Measurements from ENCODE around the gene CSTF3. TPM values are rescaled to one million over a fixed set of nuclear protein-coding genes. Genes with fewer than 3 reads are reported as not detected.
"Not testable (repeated sequence)": the region's sequence is repeated elsewhere in the genome, so short reads cannot be mapped to it uniquely, and the experiment has no call there.

CSTF3 gene
- total RNA-seq, 1 experiment from 2014 or later, result 28.5 TPM

DNA sequence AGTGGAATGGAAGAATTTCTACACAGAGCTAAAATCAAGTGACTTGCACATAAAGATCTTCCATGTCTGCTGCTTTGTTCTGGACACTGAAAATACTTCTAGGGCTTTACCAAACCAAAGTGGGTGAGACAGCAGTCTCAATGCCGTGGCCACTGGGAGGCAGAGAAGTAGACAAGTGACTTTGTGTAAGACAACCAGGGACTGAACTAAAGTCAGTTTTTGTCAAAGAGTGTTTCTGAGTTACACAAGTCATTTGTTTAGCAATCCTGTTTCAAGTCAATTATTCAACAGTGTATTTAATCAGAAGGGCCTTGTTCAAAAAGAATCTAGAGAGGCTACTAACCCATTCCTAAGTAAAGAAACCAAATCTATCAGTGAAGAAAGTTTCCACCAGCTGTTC is 75.3 kb downstream of the CSTF3 start:
- no peak for DNase-seq (ENCODE audit: low read depth)

DNA sequence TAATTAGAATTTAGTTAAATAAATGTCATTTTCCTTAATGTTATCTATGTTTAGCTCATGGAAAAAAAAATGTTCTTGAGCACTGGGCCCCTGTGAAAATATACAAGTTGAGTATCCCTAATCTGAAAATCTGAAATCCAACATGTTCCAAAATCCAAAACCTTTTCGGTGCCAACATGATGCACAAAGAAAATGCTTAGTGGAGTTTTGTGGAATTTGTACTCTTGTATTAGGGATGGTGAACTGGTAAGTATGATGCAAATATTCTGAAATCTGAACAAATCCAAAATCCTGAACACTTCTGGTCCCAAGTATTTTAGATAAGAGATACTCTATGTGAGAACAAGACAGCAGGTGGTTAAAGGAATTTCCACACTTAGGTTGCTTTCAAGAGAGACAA is 77.4 kb downstream of the CSTF3 start:
- DNase-seq (ENCODE audit: low read depth), result no peak

DNA sequence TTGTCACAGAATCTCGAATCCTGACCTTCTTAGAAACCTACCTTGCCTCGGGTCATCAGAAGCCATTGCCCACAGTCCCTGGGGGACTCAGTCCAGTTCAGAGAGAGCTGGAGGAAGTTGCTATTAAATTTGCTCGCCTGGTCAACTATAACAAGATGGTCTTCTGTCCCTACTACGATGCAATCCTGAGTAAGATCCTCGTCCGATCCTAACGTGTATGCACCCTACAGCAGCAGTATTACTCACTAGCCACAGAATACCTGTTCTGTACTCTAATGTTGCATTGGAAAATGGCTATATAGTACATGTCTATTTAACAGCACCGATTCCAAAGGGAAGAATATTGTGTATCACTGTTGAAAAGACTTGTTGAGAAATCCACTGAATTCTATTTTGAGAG is 88.8 kb downstream of the CSTF3 start:
- DNase-seq (ENCODE audit: low read depth), result no peak

DNA sequence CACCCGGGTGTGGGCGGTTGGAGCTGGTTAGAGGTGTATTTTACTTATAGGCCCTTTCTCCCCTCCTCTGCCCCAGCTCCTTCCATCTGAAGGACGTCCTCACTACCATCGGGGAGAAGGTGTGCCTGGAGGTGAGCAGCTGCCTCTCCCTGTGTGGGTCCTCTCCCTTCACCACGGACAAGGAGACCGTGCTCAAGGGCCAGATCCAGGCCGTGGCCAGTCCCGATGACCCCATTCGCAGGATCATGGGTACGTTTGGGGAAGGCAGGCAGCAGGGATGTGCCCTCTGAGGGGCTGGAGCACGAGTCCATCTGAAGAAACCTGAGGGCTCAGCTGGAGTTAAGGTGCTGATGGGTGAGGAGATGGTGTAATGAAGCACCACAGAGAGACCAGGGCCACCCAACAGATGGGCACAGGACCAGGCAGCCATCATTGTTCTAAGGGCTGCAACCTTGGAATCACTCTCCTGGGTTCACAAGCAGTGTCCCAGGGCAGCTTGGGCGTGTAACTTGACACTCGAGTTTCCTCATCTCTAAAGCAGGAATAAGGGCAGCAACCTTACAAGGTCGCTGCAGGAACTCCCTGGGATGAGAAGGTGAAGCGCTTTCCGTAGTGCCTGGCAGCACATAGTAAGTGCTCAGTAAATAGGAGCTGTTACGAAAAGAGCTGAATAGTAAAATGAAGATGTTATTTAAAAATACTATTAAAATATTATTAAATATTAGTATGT is 92.5 kb downstream of the CSTF3 start:
- no peak for DNase-seq (ENCODE audit: low read depth)

DNA sequence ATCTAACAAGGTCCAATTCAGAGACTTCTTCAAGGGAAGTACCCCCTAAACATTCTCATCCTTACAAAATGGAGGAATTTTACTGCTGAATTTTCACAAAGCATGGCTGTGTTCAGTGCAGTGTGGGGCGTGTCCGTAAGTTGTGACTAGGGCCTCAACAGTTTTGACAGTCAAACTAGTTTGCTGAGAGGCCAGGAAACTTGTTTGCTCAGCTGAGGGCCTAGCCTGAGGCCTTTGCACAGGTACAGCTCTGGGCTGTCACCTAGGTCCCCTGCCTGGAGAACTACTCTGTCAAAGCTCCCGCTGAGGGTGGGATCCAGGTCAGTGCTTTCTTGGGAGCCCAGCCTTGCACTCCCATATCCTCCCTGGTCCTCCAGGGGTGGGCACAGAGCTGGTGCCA is 94.0 kb downstream of the CSTF3 start:
- no peak for DNase-seq (ENCODE audit: low read depth)

DNA sequence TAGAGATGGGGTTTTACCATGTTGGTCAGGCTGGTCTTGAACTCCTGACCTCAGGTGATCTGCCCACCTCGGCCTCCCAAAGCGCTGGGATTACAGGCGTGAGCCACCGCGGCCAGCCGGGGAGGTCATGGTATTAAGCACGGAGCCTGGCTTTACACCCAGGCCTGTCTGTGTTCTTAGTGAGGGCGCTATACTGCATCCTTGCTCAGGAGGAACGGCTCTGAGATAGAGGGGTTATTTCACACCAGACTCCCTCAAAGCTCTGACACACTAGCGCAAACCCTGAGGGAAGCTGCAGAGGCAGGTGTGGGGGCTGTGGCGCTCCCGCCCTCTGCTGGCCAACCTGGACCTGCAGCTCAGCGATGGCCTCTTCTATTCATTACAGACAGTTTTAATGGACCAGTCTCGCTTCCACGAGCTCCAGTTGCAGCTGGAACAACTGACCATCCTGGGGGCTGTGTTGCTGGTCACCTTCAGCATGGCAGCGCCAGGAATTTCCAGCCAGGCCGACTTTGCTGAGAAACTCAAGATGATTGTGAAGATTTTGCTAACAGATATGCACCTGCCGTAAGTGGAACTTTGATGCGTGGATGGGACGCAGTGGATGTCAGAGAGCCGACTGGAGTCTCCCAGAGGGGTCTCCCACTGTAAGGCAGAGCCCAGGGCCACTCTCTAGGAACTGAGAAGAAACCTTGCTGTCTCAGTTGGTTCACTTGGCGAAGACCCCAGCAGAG is 95.7 kb downstream of the CSTF3 start:
- DNase-seq (ENCODE audit: low read depth), result peak; percentile 66

DNA sequence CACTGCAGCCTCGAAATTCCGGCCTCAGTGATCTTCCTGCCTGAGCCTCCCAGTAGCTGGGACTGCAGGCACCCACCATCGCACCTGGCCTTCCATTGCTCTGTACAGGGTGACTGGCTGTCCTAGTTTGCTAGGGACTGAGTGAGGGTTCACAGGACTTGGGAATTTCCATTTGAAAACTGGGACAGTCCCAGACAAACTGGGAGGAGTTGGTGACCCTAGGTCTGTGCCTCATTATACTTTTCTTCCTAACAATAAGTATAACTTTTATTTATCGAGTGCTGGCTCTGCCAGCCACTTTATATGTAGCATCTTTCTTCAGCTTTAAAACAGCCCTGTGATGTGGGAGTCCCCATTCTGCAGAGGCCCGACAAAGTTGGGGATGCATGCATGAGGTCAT is 96.4 kb downstream of the CSTF3 start:
- no peak for DNase-seq (ENCODE audit: low read depth)

DNA sequence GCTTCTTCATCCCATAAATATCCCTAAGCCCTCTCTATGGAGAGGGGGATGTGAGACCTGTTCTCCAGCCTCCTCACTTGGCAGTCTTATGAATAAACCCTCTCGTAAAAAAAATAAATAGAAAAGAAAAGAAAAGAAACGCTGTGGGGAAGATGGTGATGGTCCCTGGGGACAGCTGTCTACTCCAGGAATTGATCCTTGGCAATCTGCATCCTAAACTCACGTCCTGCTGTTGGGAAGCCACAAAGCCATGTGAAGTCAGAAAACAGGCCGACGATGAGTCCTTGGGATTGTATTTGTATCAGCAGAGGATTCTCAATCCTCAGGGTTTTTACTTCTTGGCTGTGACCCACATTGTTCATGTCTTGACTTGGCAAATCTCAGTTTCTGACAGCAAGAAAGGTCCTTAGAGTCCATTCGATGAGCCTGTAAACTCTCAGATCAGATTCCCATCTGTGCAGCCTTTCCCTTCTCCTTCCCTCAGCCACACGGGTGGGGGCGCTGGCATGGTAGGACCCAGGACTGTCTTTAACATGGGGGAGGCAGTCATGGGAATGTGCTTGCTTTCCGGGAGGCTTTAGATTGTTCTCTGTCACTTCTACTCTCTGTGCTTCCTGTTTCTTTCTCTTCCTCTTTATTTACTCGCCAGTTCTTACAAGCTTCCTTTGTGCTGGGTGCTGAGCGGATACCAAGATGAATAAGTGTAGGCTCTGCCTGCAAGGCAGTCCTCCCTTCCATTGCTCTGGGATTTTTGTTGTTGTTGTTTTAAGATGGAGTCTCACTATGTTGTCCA is 97.1 kb downstream of the CSTF3 start:
- no peak for DNase-seq (ENCODE audit: low read depth)

DNA sequence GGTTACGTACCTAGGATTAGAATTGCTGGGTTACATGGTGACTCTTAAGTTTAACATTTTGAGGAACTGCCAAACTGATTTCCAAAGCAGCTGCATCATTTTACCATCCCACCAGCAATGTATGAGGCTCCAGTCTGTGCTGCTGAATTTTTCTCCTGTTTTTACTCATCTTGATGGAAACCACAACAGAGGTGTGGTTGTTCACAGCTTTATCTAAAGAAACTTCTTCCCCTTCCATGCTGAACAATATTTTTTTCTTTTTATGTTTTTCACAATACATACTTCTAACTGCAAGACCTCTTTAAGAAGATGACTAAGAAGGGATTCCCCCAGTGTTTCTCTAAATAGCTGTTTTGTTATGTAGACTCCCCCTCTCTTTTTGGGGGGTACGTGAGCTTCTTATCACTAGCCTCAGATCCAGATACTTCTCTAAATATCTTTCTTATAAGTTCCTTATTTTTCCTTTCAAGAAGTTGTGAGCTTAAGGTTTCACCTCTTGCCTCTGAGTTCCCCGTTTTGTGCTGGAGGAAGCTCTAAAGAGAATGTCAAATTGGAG is 97.9 kb downstream of the CSTF3 start:
- no peak for DNase-seq (ENCODE audit: low read depth)

DNA sequence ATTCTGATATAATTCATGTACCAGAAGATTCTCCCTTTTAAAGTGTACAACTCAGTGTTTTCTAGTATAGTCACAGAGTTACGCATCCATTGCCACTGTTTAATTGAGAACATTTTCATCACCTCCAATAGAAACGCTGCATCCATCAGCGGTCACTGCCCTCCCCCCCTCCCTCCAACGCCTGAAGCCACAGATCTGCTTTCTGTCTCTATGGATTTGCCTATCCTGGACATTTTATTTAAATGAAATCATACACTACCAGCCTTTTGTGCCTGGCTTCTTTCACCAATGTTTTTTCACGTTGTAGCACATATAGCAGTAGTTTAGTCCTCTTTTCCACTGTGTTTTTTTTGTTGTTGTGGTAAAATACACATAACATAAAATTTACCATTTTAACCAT is 99.1 kb downstream of the CSTF3 start:
- no peak for DNase-seq (ENCODE audit: low read depth)

DNA sequence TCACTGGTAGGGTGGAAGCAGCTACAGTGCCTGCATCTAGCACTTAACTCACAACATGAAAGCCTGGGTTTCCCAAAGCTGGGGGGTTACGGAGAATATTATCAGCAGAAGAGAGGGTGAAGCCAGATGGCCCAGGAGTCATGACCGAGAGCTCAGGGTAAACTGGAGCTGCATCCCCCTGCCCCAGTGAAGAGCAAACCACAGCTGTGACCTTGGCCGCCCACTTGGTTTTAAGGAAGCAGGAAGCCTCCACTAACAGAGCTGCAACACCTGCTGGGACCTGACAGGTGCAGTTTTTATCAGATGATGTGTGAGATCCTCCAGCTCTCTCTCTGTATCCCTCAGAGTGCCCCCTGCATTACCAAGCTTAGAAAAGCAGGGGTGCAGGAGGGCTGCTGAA is 101.0 kb downstream of the CSTF3 start:
- DNase-seq (ENCODE audit: low read depth), result no peak

DNA sequence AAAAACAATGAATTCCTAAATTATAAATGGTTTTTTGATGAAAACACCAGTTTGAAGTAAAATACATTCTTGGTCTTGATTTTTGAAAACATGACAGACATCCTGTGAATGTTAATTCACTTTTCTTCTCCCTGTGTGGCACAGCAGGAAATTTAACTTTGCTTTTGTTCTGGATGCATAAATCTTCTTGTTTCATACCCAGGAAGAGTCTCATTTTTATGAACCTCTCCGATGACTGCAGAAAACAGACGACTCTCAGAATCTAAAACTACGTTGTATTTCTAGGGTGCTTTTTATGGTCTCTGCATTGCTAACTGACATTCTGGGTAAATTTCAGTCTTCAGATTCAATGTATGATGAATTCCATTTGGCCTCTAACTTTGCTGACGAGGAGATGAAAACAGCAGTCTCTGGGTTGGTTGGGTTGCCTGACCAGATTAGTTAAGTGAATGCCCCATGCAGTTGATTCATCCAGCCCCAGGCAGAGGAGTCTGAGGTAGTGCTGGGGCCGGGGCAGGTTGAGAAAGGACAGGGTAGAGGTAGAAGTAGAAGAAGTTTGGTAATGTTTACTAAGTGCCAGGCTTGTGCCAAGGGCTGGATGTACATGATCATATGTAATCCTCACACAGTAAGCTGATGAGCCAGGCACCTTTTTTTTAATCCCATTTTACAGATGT is 101.8 kb downstream of the CSTF3 start:
- peak; percentile 32 for DNase-seq (ENCODE audit: low read depth)

DNA sequence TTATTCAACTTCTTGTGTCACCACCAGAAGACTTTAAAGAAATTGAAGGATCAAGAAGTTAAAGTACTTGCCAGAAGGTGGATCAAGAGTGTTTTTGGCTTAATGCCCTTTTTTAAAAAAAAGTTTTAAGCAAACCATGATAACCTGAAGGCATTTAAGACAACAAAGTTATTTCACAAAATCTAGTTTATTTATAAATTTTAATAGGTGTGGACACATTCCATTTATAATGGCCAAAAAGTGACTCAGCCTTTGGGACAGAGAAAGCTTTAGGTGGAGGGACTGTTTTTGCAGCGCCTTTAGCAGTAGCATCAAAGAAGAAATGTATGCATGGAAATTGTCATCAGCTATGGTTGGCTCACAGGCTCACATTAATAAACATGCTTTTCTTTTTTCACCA is 104.0 kb downstream of the CSTF3 start:
- peak; percentile 66 for DNase-seq (ENCODE audit: low read depth)

DNA sequence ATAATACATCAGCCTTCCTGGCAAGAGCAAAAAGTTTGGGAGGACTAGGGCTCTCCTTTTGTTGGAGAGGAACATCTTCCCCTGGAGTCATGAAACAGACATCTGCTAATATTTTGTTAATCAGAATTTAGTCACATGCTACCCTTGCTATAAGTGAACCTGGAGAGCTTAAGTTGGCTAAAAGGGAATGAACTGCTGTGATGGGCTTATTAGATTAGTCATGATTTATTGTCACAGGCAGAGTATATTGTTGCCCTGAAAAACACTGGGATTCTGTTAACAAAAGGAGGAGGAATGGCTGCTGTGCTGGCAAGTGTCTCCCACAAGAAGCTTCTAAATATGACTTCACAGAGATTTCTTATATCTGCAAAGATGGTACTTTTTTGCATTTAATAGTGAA is 105.9 kb downstream of the CSTF3 start:
- DNase-seq (ENCODE audit: low read depth), result peak; percentile 46

DNA sequence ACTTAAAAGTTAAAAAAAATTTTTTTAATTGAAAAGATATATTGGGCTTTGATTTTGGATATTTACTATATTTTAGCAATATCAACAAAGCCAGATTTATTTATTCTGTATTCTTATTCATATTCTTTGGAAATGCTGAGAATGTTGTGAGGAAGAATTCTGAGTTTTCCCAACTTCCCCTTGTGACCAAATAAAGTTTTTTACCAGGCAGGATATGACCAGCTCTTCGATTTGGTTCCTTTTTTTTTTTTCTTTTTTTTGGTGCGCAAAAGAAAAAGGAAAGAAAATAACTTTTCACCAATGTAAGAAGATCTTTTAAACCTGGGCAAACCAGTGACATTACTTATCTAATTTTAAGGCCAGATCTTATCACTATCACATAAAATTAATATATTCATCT is 109.0 kb downstream of the CSTF3 start:
- DNase-seq (ENCODE audit: low read depth), result no peak

DNA sequence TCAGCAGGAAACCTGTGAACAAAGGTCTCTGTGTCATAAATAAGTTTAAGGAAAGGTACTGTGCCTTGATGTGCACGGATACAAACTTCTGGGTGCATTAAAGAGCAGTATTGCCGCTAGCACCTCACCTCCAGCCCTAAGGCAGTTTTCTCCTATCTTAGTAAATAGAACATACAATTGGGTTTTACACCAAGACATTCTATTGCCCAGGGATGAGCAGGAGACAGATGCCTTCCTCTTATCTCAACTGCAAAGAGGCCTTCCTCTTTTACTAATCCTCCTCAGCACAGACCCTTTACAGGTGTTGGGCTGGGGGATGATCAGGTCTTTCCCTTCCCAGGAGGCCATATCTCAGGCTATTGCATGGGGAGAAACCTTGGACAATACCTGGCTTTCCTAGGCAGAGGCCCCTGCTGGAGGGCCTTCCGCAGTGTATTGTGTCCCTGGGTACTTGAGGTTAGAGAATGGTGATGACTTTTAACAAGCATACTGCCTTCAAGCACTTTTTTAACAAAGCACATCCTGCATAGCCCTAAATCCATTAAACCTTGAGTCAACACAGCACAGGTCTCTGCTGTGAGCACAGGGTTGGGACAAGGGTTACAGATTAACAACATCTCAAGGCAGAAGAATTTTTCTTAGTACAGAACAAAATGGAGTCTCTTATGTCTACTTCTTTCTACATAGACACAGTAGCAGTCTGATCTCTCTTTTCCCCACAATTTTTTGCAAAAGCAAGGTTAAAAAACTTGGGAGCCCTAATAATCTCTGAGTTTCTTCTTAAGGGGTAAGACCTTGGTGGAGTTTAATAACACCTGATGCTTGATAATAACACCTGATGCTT is 111.5 kb downstream of the CSTF3 start:
- DNase-seq (ENCODE audit: low read depth), result not testable (repeated sequence)

DNA sequence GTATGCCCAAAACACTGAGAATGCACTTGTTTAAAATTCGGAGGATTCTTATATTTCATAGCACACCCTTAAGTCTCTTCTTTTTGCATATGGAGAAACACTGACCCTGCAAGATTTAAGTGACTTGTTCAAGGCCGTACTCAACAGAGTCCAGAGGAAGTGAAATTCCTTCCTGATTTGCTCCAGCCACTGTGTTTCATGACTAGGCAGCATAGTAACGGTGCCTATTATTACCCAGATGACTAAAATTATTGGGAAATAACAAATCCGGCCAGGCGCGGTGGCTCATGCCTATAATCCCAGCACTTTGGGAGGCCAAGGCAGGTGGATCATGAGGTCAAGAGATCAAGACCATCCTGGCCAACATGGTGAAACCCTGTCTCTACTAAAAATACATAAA is 112.6 kb downstream of the CSTF3 start:
- DNase-seq (ENCODE audit: low read depth), result not testable (repeated sequence)

DNA sequence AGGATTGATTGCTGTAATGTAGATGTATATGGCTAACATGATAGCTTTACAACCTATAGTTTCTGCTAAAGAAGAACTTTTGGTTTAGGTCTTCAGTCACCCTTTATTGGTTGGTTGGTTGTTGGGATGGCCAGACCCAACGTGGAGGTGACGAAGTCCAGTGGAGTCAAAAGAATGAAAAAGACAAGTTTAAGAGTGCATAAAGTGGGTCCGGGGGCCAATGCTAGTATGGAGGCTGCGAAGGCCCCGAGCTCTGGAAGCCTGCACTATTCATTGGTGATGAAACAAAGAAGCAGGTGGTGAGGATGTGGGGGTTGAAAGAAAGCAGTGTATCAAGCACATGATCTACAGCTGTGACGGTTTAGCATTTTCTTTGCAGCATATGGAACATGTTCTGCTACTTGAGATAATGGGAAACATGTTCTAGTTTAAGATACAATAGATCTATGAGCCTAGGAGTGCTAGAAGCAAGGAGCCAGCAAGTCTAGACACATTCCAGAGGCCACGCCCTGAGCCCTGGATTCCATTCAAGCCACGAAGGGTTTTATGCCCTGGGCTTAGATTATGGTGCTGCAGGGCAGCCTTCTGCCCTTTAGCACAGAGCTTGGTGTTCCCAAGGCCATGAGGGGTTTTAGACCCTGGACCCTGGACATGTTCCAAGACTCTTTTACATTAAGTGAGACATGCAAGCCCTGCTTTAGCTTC is 115.6 kb downstream of the CSTF3 start:
- peak; percentile 83 for DNase-seq (ENCODE audit: low read depth)

DNA sequence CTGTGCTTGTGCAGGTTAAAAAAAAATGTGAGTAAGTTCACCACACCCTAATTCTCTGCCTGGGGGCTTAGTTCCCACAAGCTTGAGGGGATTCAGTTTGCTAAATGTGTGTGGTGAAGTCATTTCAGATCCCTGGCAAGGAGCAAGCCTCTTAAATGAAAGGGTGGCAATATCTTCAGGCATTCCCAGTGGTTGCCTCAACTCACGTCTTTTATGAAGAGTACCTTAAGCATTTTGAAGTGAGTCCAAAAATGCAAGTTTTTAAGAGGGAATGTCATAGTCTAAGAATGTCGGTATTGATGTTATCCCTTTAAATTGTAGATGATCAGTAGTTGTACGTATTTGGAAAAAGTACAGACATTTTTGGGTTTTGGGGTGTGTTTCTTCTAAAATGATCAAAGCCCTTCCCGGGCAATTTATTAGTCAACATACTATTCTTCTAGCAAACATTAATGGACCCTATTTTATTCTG is 117.0 kb downstream of the CSTF3 start:
- DNase-seq (ENCODE audit: low read depth), result peak; percentile 96

DNA sequence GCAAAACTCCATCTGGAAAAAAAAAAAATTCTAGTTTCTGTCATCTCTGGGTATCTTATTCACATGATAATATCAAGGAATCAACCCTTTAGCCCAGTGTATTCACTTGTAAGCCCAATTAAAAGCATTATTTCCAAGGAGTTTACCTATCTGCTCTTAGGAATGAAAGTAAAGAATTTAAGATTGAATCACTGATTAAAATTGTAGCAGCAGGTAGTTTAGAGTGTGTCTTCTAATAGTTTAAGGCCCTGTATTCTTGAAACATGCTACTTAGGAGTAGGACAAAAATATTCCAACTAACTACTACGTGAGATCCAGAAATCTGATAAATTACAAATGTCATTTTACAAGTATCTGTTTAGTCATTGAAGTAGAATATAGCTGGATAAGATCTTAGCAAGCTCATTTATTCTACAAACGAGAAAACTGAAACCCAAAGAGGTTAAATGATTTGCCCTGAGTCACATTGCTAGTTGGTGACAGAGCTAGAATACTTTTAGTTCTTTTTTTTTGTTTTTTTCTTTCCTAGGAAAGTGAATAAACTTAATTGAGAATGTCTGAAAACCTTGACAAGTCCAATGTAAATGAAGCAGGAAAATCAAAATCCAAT is 118.0 kb downstream of the CSTF3 start:
- peak; percentile 87 for DNase-seq (ENCODE audit: low read depth)
